GM12878 (cell line): ENCODE data around the gene UCKL1. TPM values are rescaled to one million over a fixed set of nuclear protein-coding genes. Genes with fewer than 3 reads are reported as not detected.

Experiments used
- ATAC-seq: fragments of 200-7000 bp; cut with Tn5 transposase; 3 replicates; pipeline ENCODE4 v1.9.1; 2020; ENCODE audit warnings: mild to moderate bottlenecking, moderate library complexity
- BruUV-seq: library from RNA; stranded (reverse); fragments of 400-500 nt; replicated peaks from 2 replicates; lab custom pipeline; 2021; lab: Mats Ljungman, UMichigan
- CTCF ChIA-PET: fragments of 300-600 bp; sonication (Branson Sonifier 250); formaldehyde crosslinking; extraction: SDS; loops from one replicate; lab custom pipeline; 2021; ENCODE audit warnings: inconsistent platforms; lab: Yijun Ruan, JAX
- POLR2A ChIA-PET: fragments of 350-600 bp; formaldehyde crosslinking; extraction: SDS; loops from one replicate; lab custom pipeline; 2021; ENCODE audit warnings: inconsistent platforms; lab: Charles Lee
- RAD21 ChIA-PET: fragments of 300-600 bp; sonication (Branson Sonifier 250); formaldehyde crosslinking; loops from one replicate; lab custom pipeline; 2023; ENCODE audit warnings: antibody characterized with exemption; ENCODE audit not compliant: unreplicated experiment; lab: Charles Lee
- SMC1A ChIA-PET: fragments of 300-600 bp; sonication (Branson Sonifier 250); formaldehyde crosslinking; loops from one replicate; lab custom pipeline; 2023; ENCODE audit not compliant: unreplicated experiment, uncharacterized antibody; lab: Charles Lee
- DNase-seq: peaks from one replicate; pipeline ENCODE4 v3.0.0-alpha.2; 2011; ENCODE audit warnings: low read depth, low spot score
- FAIRE-seq: peaks from 3 replicates; lab custom pipeline; 2011; peaks lifted over from hg19 to GRCh38; lab: Jason Lieb, UNC
- H2AFZ ChIP-seq: 2 replicates; pipeline ENCODE4 v1.6.0; 2011; ENCODE audit warnings: low read depth, low read length, control low read depth; ENCODE audit not compliant: control insufficient read depth
- H3K27ac ChIP-seq: 2 replicates; pipeline ENCODE4 v1.5.1; 2011; ENCODE audit warnings: control low read depth; ENCODE audit not compliant: control insufficient read depth, insufficient read depth
- H3K27me3 ChIP-seq, 2 experiments: replicated peaks in 1 of 2; 2 replicates each; pipeline versions ENCODE4 v1.6.0 to v1.6.1; 2011; ENCODE audit warnings: low read length in 1 of 2; ENCODE audit not compliant: control insufficient read depth in 2 of 2, insufficient read depth in 2 of 2
- H3K36me3 ChIP-seq, 2 experiments: 2 replicates each; pipeline ENCODE4 v1.5.1; 2011; ENCODE audit warnings: low read length in 1 of 2; ENCODE audit not compliant: control insufficient read depth in 2 of 2, insufficient read depth in 2 of 2
- H3K4me1 ChIP-seq: 2 replicates; pipeline ENCODE4 v1.6.1; 2011; ENCODE audit warnings: mild to moderate bottlenecking, low read length, moderate library complexity, mixed read lengths; ENCODE audit not compliant: control insufficient read depth, insufficient read depth
- H3K4me2 ChIP-seq: 2 replicates; pipeline ENCODE4 v1.6.0; 2011; ENCODE audit warnings: control low read depth; ENCODE audit not compliant: control insufficient read depth, insufficient read depth
- H3K4me3 ChIP-seq: fragments of 200-600 bp; sonication (generic); 2 replicates; pipeline ENCODE4 v1.5.1; 2016
- H3K79me2 ChIP-seq: 2 replicates; pipeline ENCODE4 v1.6.0; 2011; ENCODE audit warnings: low read length; ENCODE audit not compliant: control insufficient read depth, insufficient read depth
- H3K9ac ChIP-seq: 2 replicates; pipeline ENCODE4 v1.8.0; 2011; ENCODE audit warnings: low read length, control low read depth, mixed read lengths; ENCODE audit not compliant: control insufficient read depth, insufficient read depth
- H3K9me3 ChIP-seq: replicated peaks from 3 replicates; pipeline ENCODE4 v1.5.1; 2011; ENCODE audit warnings: mild to moderate bottlenecking, low read length; ENCODE audit not compliant: control insufficient read depth, insufficient read depth
- H4K20me1 ChIP-seq: 2 replicates; pipeline ENCODE4 v1.6.0; 2011; ENCODE audit not compliant: control insufficient read depth, insufficient read depth
- ASH2L ChIP-seq: fragments of 300-600, 200-600 bp; sonication (generic); IDR thresholded peaks from 2 replicates; pipeline ENCODE4 v1.6.1; 2017; ENCODE audit warnings: low read depth, mild to moderate bottlenecking, borderline replicate concordance
- BCL11A ChIP-seq: IDR thresholded peaks from 2 replicates; pipeline ENCODE4 v1.6.1; 2011; ENCODE audit warnings: low read depth, low read length
- CBX5 ChIP-seq: sonication (generic); IDR thresholded peaks from 2 replicates; pipeline ENCODE4 v1.6.1; 2016; ENCODE audit warnings: low read depth, moderate library complexity, mild to moderate bottlenecking, inconsistent platforms
- CHD1 ChIP-seq: IDR thresholded peaks from 2 replicates; pipeline ENCODE4 v1.6.1; 2012; ENCODE audit warnings: low read depth, low read length, improper control_type of control experiment
- HDAC2 ChIP-seq: fragments of 200-600 bp; sonication (generic); IDR thresholded peaks from 2 replicates; pipeline ENCODE4 v1.6.1; 2017
- LARP7 ChIP-seq: fragments of 450-650 bp; IDR thresholded peaks from 2 replicates; pipeline ENCODE4 v1.6.1; 2017; ENCODE audit warnings: mild to moderate bottlenecking
- MEF2A ChIP-seq: IDR thresholded peaks from 2 replicates; pipeline ENCODE4 v1.6.1; 2011; ENCODE audit warnings: low read depth, mild to moderate bottlenecking, low read length, moderate library complexity; ENCODE audit not compliant: insufficient read depth
- MEF2B ChIP-seq: fragments of 450-650 bp; IDR thresholded peaks from 2 replicates; pipeline ENCODE4 v1.6.1; 2018; ENCODE audit warnings: mild to moderate bottlenecking, moderate library complexity; ENCODE audit not compliant: partially characterized antibody, poor library complexity, severe bottlenecking
- RAD21 ChIP-seq: IDR thresholded peaks from 2 replicates; pipeline ENCODE4 v1.6.1; 2011; ENCODE audit warnings: mild to moderate bottlenecking, low read depth, low read length, moderate library complexity; ENCODE audit not compliant: insufficient read depth
- RB1 ChIP-seq: fragments of 450-650 bp; formaldehyde crosslinking; IDR thresholded peaks from 2 replicates; pipeline ENCODE4 v1.6.1; 2017; ENCODE audit warnings: mild to moderate bottlenecking, borderline replicate concordance
- YY1 ChIP-seq: IDR thresholded peaks from 2 replicates; pipeline ENCODE4 v1.6.1; 2011; ENCODE audit warnings: low read depth, mild to moderate bottlenecking, low read length
- ZNF274 ChIP-seq: IDR thresholded peaks from one replicate; pipeline ENCODE4 v1.8.0; 2011; ENCODE audit not compliant: insufficient read length, insufficient read depth
- ZNF622 ChIP-seq: fragments of 450-650 bp; IDR thresholded peaks from 2 replicates; pipeline ENCODE4 v1.6.1; 2017; ENCODE audit warnings: mild to moderate bottlenecking, inconsistent platforms
- WGBS: methylation state at CpG from one replicate; pipeline ENCODE4 v1.1.6; 2016; ENCODE audit warnings: low lambda C conversion rate; ENCODE audit not compliant: insufficient replicate concordance, insufficient coverage; ENCODE audit errors: missing lambda C conversion rate; 5-methylcytosine and 5-hydroxymethylcytosine counted together
- in situ Hi-C: fragments of 300-500 bp; cut with MboI; formaldehyde crosslinking; loops from 9 replicates; pipeline ENCODE4 v1.14.3; 2018; ENCODE audit warnings: mixed read lengths
- intact Hi-C: fragments of 100-400 bp; cut with micrococcal nuclease; formaldehyde crosslinking; loops from one replicate; pipeline ENCODE4 v1.14.2; 2022; ENCODE audit not compliant: unreplicated experiment
- polyA plus RNA-seq, 11 experiments: library from polyadenylated mRNA; depleted of rRNA in 4 of 11; unstranded in 6 of 11; stranded (reverse) in 5 of 11; fragments of >200 nt; fragmentation: Nextera tagmentation in 4 of 11; fragmentation: Illumina TruSeq in 1 of 11; extraction: Ambion mirVana in 4 of 11; extraction: Trizol in 1 of 11; gene quantifications; 1 replicate in 1 of 11; 2 replicates in 10 of 11; pipeline versions ENCODE4 v1.2.1 to v1.2.3, GENCODE V29; 2011 to 2016; ENCODE audit warnings: inconsistent platforms in 2 of 11, missing spikeins in 2 of 11, low read depth in 1 of 11
- total RNA-seq, 4 experiments: library from RNA; depleted of rRNA in 3 of 4; stranded (reverse); fragments of >200 nt in 3 of 4; fragmentation: Illumina TruSeq in 1 of 4; extraction: Trizol in 1 of 4; gene quantifications; 2 replicates each; pipeline versions ENCODE4 v1.2.1 to v1.2.3, GENCODE V29; 2013 to 2021
- TF ChIP-seq, protein P1 (sequence below): fragments of 450-650 bp; IDR thresholded peaks from 2 replicates; pipeline ENCODE4 v1.6.1; 2014; ENCODE audit warnings: mild to moderate bottlenecking
- TF ChIP-seq, protein P2 (sequence below): IDR thresholded peaks from 2 replicates; pipeline ENCODE4 v1.6.1; 2011; ENCODE audit warnings: borderline replicate concordance, low read depth, mild to moderate bottlenecking, moderate library complexity, low read length; ENCODE audit not compliant: insufficient read depth, poor library complexity, severe bottlenecking

Gene UCKL1
- total and polyA plus RNA-seq, 10 of the 15 experiments (the other 5 are each of a cell fraction or from before 2014, with no cell fraction given), result 2.4 to 36.3 (median 24.8) TPM

DNA sequence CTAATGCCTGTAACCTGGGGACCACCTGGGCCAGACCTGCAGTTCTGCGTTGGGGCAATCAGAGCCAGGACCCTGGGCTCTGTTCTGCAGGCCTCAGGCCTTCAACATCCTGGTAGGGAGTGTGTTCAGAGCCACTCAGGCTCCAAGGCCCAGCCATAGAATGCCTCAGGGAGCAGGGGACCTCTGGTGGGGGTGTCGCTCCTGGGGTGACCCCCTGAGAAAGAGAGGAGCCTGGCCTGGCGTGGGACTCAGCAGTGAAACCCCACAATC is 12.5 kb downstream of the UCKL1 start:
- POLR2A ChIA-PET, result no interaction called here
- ATAC-seq (no peak), DNase-seq (no peak), FAIRE-seq (no peak)
- Histone ChIP-seq H3K4me1 (peaks cover 13% of the 10 kb centered on the region), H2AFZ (no peak overlapping the region), H3K4me2 (no peak overlapping the region), H3K9me3 (no peaks in the 10 kb centered on the region; the same call in 2 of the 3 replicates), H4K20me1 (peaks cover 1% of the 10 kb centered on the region; the same call in 1 of the 2 replicates), H3K79me2 (peaks cover 13% of the 10 kb centered on the region), H3K9ac (no peak overlapping the region), H3K27me3 (no peaks in the 10 kb centered on the region), H3K27ac (no peak overlapping the region), H3K4me3 (no peak overlapping the region), H3K36me3 (peaks cover 17 to 47% of the 10 kb centered on the region in 2 experiments; a peak in 3 of 4 replicates)
- BruUV-seq, result no TSS peak
- RAD21 ChIA-PET, result no interaction called here
- TF ChIP-seq YY1 (no peak), CHD1 (no peak), RAD21 (no peak), ZNF622 (no peak), HDAC2 (no peak), MEF2B (no peak), CBX5 (no peak), RB1 (no peak), MEF2A (no peak), ASH2L (no peak), ZNF274 (no peak), LARP7 (no peak), BCL11A (no peak)
- TF ChIP-seq, protein P1, sequence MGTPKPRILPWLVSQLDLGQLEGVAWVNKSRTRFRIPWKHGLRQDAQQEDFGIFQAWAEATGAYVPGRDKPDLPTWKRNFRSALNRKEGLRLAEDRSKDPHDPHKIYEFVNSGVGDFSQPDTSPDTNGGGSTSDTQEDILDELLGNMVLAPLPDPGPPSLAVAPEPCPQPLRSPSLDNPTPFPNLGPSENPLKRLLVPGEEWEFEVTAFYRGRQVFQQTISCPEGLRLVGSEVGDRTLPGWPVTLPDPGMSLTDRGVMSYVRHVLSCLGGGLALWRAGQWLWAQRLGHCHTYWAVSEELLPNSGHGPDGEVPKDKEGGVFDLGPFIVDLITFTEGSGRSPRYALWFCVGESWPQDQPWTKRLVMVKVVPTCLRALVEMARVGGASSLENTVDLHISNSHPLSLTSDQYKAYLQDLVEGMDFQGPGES, result no peak
- TF ChIP-seq, protein P2, sequence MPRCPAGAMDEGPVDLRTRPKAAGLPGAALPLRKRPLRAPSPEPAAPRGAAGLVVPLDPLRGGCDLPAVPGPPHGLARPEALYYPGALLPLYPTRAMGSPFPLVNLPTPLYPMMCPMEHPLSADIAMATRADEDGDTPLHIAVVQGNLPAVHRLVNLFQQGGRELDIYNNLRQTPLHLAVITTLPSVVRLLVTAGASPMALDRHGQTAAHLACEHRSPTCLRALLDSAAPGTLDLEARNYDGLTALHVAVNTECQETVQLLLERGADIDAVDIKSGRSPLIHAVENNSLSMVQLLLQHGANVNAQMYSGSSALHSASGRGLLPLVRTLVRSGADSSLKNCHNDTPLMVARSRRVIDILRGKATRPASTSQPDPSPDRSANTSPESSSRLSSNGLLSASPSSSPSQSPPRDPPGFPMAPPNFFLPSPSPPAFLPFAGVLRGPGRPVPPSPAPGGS, result no peak
- SMC1A ChIA-PET, result no interaction called here
- 98% methylated on average over 3 of the region's 3 CpGs for WGBS
- CTCF ChIA-PET, result no interaction called here
- in situ Hi-C loops (no loop called here), intact Hi-C loops (no loop called here)
